Smooth muscle cell (in vitro differentiated cells): ENCODE measurements around the gene RAB11FIP4. TPM values are rescaled to one million over a fixed set of nuclear protein-coding genes. Genes with fewer than 3 reads are reported as not detected.

Experiments
- DNase-seq: peaks from one replicate; lab custom pipeline; 2025; ENCODE audit not compliant: unreplicated experiment; lab: John Stamatoyannopoulos, UW
- H2AFZ ChIP-seq: fragments of 200-600 bp; sonication (generic); 2 replicates; pipeline ENCODE4 v1.6.0; 2016; ENCODE audit warnings: antibody characterized with exemption, low read depth, mild to moderate bottlenecking
- H3F3A ChIP-seq: fragments of 200-600 bp; sonication (generic); 2 replicates; pipeline ENCODE4 v1.6.0; 2017; ENCODE audit warnings: antibody characterized with exemption, low read depth
- H3K27ac ChIP-seq: fragments of 200-600 bp; sonication (generic); 2 replicates; pipeline ENCODE4 v1.5.1; 2016; ENCODE audit warnings: low read depth, mild to moderate bottlenecking
- H3K27me3 ChIP-seq: fragments of 200-600 bp; sonication (generic); 2 replicates; pipeline ENCODE4 v1.6.1; 2016; ENCODE audit warnings: low read depth, mild to moderate bottlenecking
- H3K36me3 ChIP-seq: fragments of 200-600 bp; sonication (generic); 2 replicates; pipeline ENCODE4 v1.5.1; 2016; ENCODE audit warnings: low read depth
- H3K4me1 ChIP-seq: fragments of 200-600 bp; sonication (generic); 2 replicates; pipeline ENCODE4 v1.5.1; 2016; ENCODE audit warnings: low read depth
- H3K4me2 ChIP-seq: fragments of 200-600 bp; sonication (generic); 2 replicates; pipeline ENCODE4 v1.6.0; 2016; ENCODE audit warnings: mild to moderate bottlenecking
- H3K4me3 ChIP-seq: fragments of 200-600 bp; sonication (generic); 2 replicates; pipeline ENCODE4 v1.5.1; 2016; ENCODE audit warnings: mild to moderate bottlenecking
- H3K79me2 ChIP-seq: fragments of 200-600 bp; sonication (generic); 2 replicates; pipeline ENCODE4 v1.6.0; 2016; ENCODE audit warnings: low read depth, mild to moderate bottlenecking
- H3K9ac ChIP-seq: fragments of 200-600 bp; sonication (generic); 2 replicates; pipeline ENCODE4 v1.6.0; 2016; ENCODE audit warnings: low read depth
- H3K9me3 ChIP-seq: fragments of 200-600 bp; sonication (generic); replicated peaks from 2 replicates; pipeline ENCODE4 v1.5.1; 2016; ENCODE audit warnings: low read depth
- H4K20me1 ChIP-seq: fragments of 200-600 bp; sonication (generic); 2 replicates; pipeline ENCODE4 v1.6.0; 2016; ENCODE audit warnings: low read depth
- CTCF ChIP-seq: fragments of 200-600 bp; sonication (generic); IDR thresholded peaks from 2 replicates; pipeline ENCODE4 v1.5.1; 2017; ENCODE audit warnings: borderline replicate concordance, mild to moderate bottlenecking, antibody characterized with exemption; ENCODE audit not compliant: insufficient read depth, poor library complexity, severe bottlenecking
- WGBS: methylation state at CpG from one replicate; pipeline ENCODE4 v1.1.7; 2016; ENCODE audit warnings: low lambda C conversion rate; 5-methylcytosine and 5-hydroxymethylcytosine counted together
- polyA plus RNA-seq: library from polyadenylated mRNA; unstranded; fragments of >200 nt; fragmentation: Nextera tagmentation; extraction: Ambion mirVana; gene quantifications from 2 replicates; pipeline ENCODE4 v1.2.1, GENCODE V29; 2016
- total RNA-seq: library from RNA; depleted of rRNA; stranded (reverse); fragments of >200 nt; gene quantifications from 2 replicates; pipeline ENCODE4 v1.2.3, GENCODE V29; 2014

The RAB11FIP4 gene
- total and polyA plus RNA-seq, 2 experiments from 2014 or later, result 0.42 to 2.9 TPM

GRCh38 chr17:31496097-31496496 lies 104.6 kb downstream of the RAB11FIP4 start:
- Histone ChIP-seq H3K9me3 (no peaks in the 10 kb centered on the region), H3K79me2 (no peaks in the 10 kb centered on the region)

GRCh38 chr17:31496601-31497000 lies 105.1 kb downstream of the RAB11FIP4 start:
- Histone ChIP-seq H3K4me1 (peaks cover 19% of the 10 kb centered on the region), H3K9me3 (no peaks in the 10 kb centered on the region), H3K79me2 (no peaks in the 10 kb centered on the region), H3K27ac (no peak overlapping the region), H3K36me3 (no peaks in the 10 kb centered on the region), H3K9ac (no peak overlapping the region), H3K4me3 (no peak overlapping the region), H4K20me1 (peaks cover 21% of the 10 kb centered on the region), H3F3A (peaks cover 5% of the 10 kb centered on the region), H2AFZ (no peak overlapping the region), H3K27me3 (no peaks in the 10 kb centered on the region), H3K4me2 (no peak overlapping the region)
- 90% methylated on average over 6 of the region's 6 CpGs for WGBS
- TF ChIP-seq CTCF, result no peak
- no peak for DNase-seq

More at GRCh38 chr17:31496097-31496496, 104.6 kb downstream of the RAB11FIP4 start:
- Histone ChIP-seq H3K4me1 (peaks cover 19% of the 10 kb centered on the region), H3K4me3 (no peak overlapping the region), H3K27ac (no peak overlapping the region), H4K20me1 (peaks cover 21% of the 10 kb centered on the region), H3F3A (peaks cover 5% of the 10 kb centered on the region), H2AFZ (no peak overlapping the region), H3K36me3 (no peaks in the 10 kb centered on the region), H3K27me3 (peaks cover 2% of the 10 kb centered on the region), H3K9ac (no peak overlapping the region), H3K4me2 (no peak overlapping the region)
- no peak for DNase-seq
- TF ChIP-seq CTCF, result no peak
- WGBS, result 94% methylated on average over 5 of the region's 5 CpGs

GRCh38 chr17:31497431-31497830 lies 106.0 kb downstream of the RAB11FIP4 start:
- H3K4me3 ChIP-seq, result no peak overlapping the region
- H3K27ac ChIP-seq, result no peak overlapping the region
- 90% methylated on average over 6 of the region's 6 CpGs for WGBS
- peaks cover 5% of the 10 kb centered on the region for H3F3A ChIP-seq
- H3K36me3 ChIP-seq, result no peaks in the 10 kb centered on the region
- DNase-seq, result no peak
- H3K9me3 ChIP-seq, result no peaks in the 10 kb centered on the region
- no peak overlapping the region for H3K4me2 ChIP-seq
- no peaks in the 10 kb centered on the region for H3K79me2 ChIP-seq
- H3K27me3 ChIP-seq, result no peaks in the 10 kb centered on the region
- H3K4me1 ChIP-seq, result peaks cover 19% of the 10 kb centered on the region
- H3K9ac ChIP-seq, result no peak overlapping the region
- H2AFZ ChIP-seq, result no peak overlapping the region
- TF ChIP-seq CTCF, result no peak
- peaks cover 21% of the 10 kb centered on the region for H4K20me1 ChIP-seq
